Fibroblast of villous mesenchyme (primary cell): Measurements from ENCODE around the gene MPV17. TPM values are rescaled to one million over a fixed set of nuclear protein-coding genes. Genes with fewer than 3 reads are reported as not detected.

Source experiments
- DNase-seq: peaks from one replicate; pipeline ENCODE4 v3.0.0-alpha.2; 2010; ENCODE audit warnings: low read depth
- H3K4me3 ChIP-seq: 2 replicates; pipeline ENCODE4 v1.5.1; 2011; ENCODE audit warnings: low read depth, mild to moderate bottlenecking, low read length
- total RNA-seq: library from RNA; depleted of rRNA; stranded (reverse); fragments of >200 nt; gene quantifications from 2 replicates; pipeline ENCODE4 v1.2.3, GENCODE V29; 2012
- TF ChIP-seq, protein P1 (sequence below): IDR thresholded peaks from 2 replicates; pipeline ENCODE4 v1.5.1; 2012; ENCODE audit warnings: low read depth, mild to moderate bottlenecking, low read length; ENCODE audit not compliant: insufficient read depth

Gene MPV17
- total RNA-seq, 1 donor, result 73.8 TPM

GRCh38 chr2:27261241-27261925, 61.5 kb downstream of the MPV17 start:
- H3K4me3 ChIP-seq, result no peak overlapping the region
- TF ChIP-seq, protein P1, sequence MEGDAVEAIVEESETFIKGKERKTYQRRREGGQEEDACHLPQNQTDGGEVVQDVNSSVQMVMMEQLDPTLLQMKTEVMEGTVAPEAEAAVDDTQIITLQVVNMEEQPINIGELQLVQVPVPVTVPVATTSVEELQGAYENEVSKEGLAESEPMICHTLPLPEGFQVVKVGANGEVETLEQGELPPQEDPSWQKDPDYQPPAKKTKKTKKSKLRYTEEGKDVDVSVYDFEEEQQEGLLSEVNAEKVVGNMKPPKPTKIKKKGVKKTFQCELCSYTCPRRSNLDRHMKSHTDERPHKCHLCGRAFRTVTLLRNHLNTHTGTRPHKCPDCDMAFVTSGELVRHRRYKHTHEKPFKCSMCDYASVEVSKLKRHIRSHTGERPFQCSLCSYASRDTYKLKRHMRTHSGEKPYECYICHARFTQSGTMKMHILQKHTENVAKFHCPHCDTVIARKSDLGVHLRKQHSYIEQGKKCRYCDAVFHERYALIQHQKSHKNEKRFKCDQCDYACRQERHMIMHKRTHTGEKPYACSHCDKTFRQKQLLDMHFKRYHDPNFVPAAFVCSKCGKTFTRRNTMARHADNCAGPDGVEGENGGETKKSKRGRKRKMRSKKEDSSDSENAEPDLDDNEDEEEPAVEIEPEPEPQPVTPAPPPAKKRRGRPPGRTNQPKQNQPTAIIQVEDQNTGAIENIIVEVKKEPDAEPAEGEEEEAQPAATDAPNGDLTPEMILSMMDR, result no peak
- DNase-seq, result no peak

Other genes starting within 250 kb of the MPV17 start
- 144 and 160 TPM in 2 replicates for gene EMILIN1, start 244.5 kb downstream of the MPV17 start, total RNA-seq
- 0.97 and 1.3 TPM in 2 replicates for gene KHK, start 236.3 kb downstream of the MPV17 start, total RNA-seq
- gene CGREF1, start 204.0 kb downstream of the MPV17 start, total RNA-seq, result under 0.01 TPM in 2 replicates
- gene ABHD1, start 199.3 kb downstream of the MPV17 start, total RNA-seq, result under 0.01 TPM in 1 of 2 replicates, not detected in the other
- 39.3 and 45.3 TPM in 2 replicates for gene PREB, start 188.5 kb downstream of the MPV17 start, total RNA-seq
- gene PRR30, start 183.7 kb downstream of the MPV17 start, total RNA-seq, result not detected in 2 replicates
- not detected in 2 replicates for gene TCF23, start 174.1 kb downstream of the MPV17 start, total RNA-seq
- 159 and 166 TPM in 2 replicates for gene ATRAID, start 111.1 kb downstream of the MPV17 start, total RNA-seq
- gene SLC5A6, start 110.8 kb downstream of the MPV17 start, total RNA-seq, result 20.9 and 25.9 TPM in 2 replicates
- 32.4 and 43.8 TPM in 2 replicates for gene CAD, start 105.7 kb downstream of the MPV17 start, total RNA-seq
- gene SLC30A3, start 60.0 kb downstream of the MPV17 start, total RNA-seq, result 0.32 TPM in 1 of 2 replicates, not detected in the other
- not detected in 2 replicates for gene DNAJC5G, start 47.7 kb downstream of the MPV17 start, total RNA-seq
- gene TRIM54, start 40.7 kb downstream of the MPV17 start, total RNA-seq, result not detected in 2 replicates
- gene UCN, start 14.7 kb downstream of the MPV17 start, total RNA-seq, result 0.43 and 0.64 TPM in 2 replicates
- 30.9 and 36.7 TPM in 2 replicates for gene GTF3C2, start 33.7 kb upstream of the MPV17 start, total RNA-seq
- 28.9 and 29.3 TPM in 2 replicates for gene EIF2B4, start 47.2 kb upstream of the MPV17 start, total RNA-seq
- gene SNX17, start 47.5 kb upstream of the MPV17 start, total RNA-seq, result 166 and 169 TPM in 2 replicates
- 11.7 and 11.9 TPM in 2 replicates for gene ZNF513, start 57.6 kb upstream of the MPV17 start, total RNA-seq
- gene PPM1G, start 86.5 kb upstream of the MPV17 start, total RNA-seq, result 60.6 and 63.9 TPM in 2 replicates
- gene NRBP1, start 105.5 kb upstream of the MPV17 start, total RNA-seq, result 110 and 125 TPM in 2 replicates
- gene KRTCAP3, start 119.3 kb upstream of the MPV17 start, total RNA-seq, result not detected in 2 replicates
- gene IFT172, start 166.6 kb upstream of the MPV17 start, total RNA-seq, result 18.0 and 18.1 TPM in 2 replicates
- 8.6 and 11.6 TPM in 2 replicates for gene FNDC4, start 172.1 kb upstream of the MPV17 start, total RNA-seq
- gene GCKR, start 173.7 kb upstream of the MPV17 start, total RNA-seq, result 0.32 TPM in 1 of 2 replicates, not detected in the other